Mesothelial cell of epicardium (in vitro differentiated cells): ENCODE measurements around the gene CRKL. TPM values are rescaled to one million over a fixed set of nuclear protein-coding genes. Genes with fewer than 3 reads are reported as not detected.

Source experiments
- DNase-seq, 2 experiments: peaks; one replicate each; pipeline ENCODE4 v3.0.0; 2021; ENCODE audit warnings: low spot score in 2 of 2; ENCODE audit not compliant: unreplicated experiment in 2 of 2
- H3K27ac Mint-ChIP-seq: 2 replicates; pipeline ENCODE4 v1.8.0; 2021; ENCODE audit warnings: mixed read lengths
- H3K27me3 Mint-ChIP-seq: 2 replicates; pipeline ENCODE4 v1.8.0; 2021; ENCODE audit warnings: low read depth, mixed read lengths
- H3K36me3 Mint-ChIP-seq: 2 replicates; pipeline ENCODE4 v1.8.0; 2021; ENCODE audit warnings: mixed read lengths
- H3K4me1 Mint-ChIP-seq: 2 replicates; pipeline ENCODE4 v1.8.0; 2021; ENCODE audit warnings: mixed read lengths
- H3K4me3 Mint-ChIP-seq: 2 replicates; pipeline ENCODE4 v1.8.0; 2021; ENCODE audit warnings: mild to moderate bottlenecking, moderate library complexity, mixed read lengths
- H3K9me3 Mint-ChIP-seq: 2 replicates; pipeline ENCODE4 v1.8.0; 2021; ENCODE audit warnings: mixed read lengths
- CTCF ChIP-seq: fragments of 200-600 bp; sonication (generic); IDR thresholded peaks from one replicate; pipeline ENCODE4 v1.5.0; 2021; ENCODE audit warnings: antibody characterized with exemption; ENCODE audit not compliant: unreplicated experiment
- total RNA-seq: library from RNA; stranded (reverse); gene quantifications from 3 replicates; pipeline ENCODE4 v1.2.1, GENCODE V29; 2021

The CRKL gene
- total RNA-seq, 1 donor from 2014 or later = 75.1 TPM

GRCh38 chr22:20885017-20885556, 32.1 kb upstream of the CRKL start:
- Mint-ChIP-seq H3K27ac (peak overlapping the region; percentile 67), H3K4me3 (no peak overlapping the region), H3K36me3 (peaks cover 42% of the 10 kb centered on the region), H3K27me3 (no peaks in the 10 kb centered on the region), H3K9me3 (no peaks in the 10 kb centered on the region), H3K4me1 (peaks cover 4% of the 10 kb centered on the region)
- TF ChIP-seq CTCF = no peak
- no peak for DNase-seq

- H3K27ac Mint-ChIP-seq = peak overlapping the region; percentile 67
- peak; percentile 69 for TF ChIP-seq CTCF
- peak overlapping the region; percentile 39 for H3K4me3 Mint-ChIP-seq
- no peaks in the 10 kb centered on the region for H3K9me3 Mint-ChIP-seq
- H3K4me1 Mint-ChIP-seq = peaks cover 4% of the 10 kb centered on the region
- H3K27me3 Mint-ChIP-seq = no peaks in the 10 kb centered on the region
- DNase-seq = peak; percentile 46 to 80
- peaks cover 42% of the 10 kb centered on the region for H3K36me3 Mint-ChIP-seq
These were observed 31.5 kb upstream of the CRKL start for GRCh38 chr22:20885557-20886323.

- H3K36me3 Mint-ChIP-seq = peaks cover 34% of the 10 kb centered on the region
- peaks cover 4% of the 10 kb centered on the region for H3K4me1 Mint-ChIP-seq
- H3K4me3 Mint-ChIP-seq = no peak overlapping the region
- no peaks in the 10 kb centered on the region for H3K27me3 Mint-ChIP-seq
- H3K9me3 Mint-ChIP-seq = no peaks in the 10 kb centered on the region
- H3K27ac Mint-ChIP-seq = no peak overlapping the region
- no peak for TF ChIP-seq CTCF
- DNase-seq = no peak
These were observed 29.8 kb upstream of the CRKL start for GRCh38 chr22:20887375-20887774.

GRCh38 chr22:20889025-20889704, 28.0 kb upstream of the CRKL start:
- no peak for TF ChIP-seq CTCF
- H3K4me3 Mint-ChIP-seq = no peak overlapping the region
- H3K9me3 Mint-ChIP-seq = no peaks in the 10 kb centered on the region
- no peaks in the 10 kb centered on the region for H3K27me3 Mint-ChIP-seq
- H3K4me1 Mint-ChIP-seq = peaks cover 4% of the 10 kb centered on the region
- no peak overlapping the region for H3K27ac Mint-ChIP-seq
- DNase-seq = no peak
- peaks cover 26% of the 10 kb centered on the region for H3K36me3 Mint-ChIP-seq

- H3K27ac Mint-ChIP-seq = no peak overlapping the region
- no peak for TF ChIP-seq CTCF
- peaks cover 4% of the 10 kb centered on the region for H3K4me1 Mint-ChIP-seq
- no peak overlapping the region for H3K4me3 Mint-ChIP-seq
- H3K36me3 Mint-ChIP-seq = peaks cover 22% of the 10 kb centered on the region
- H3K27me3 Mint-ChIP-seq = no peaks in the 10 kb centered on the region
- no peaks in the 10 kb centered on the region for H3K9me3 Mint-ChIP-seq
- DNase-seq = no peak
These were observed 27.2 kb upstream of the CRKL start for GRCh38 chr22:20889904-20890540.
